ELF-1 (cell line): ENCODE data around the gene MYO7A.

Source experiments
- DNase-seq: peaks from one replicate; pipeline ENCODE4 v3.0.0-alpha.2; 2016; ENCODE audit warnings: low read depth, low spot score

MYO7A gene

DNA sequence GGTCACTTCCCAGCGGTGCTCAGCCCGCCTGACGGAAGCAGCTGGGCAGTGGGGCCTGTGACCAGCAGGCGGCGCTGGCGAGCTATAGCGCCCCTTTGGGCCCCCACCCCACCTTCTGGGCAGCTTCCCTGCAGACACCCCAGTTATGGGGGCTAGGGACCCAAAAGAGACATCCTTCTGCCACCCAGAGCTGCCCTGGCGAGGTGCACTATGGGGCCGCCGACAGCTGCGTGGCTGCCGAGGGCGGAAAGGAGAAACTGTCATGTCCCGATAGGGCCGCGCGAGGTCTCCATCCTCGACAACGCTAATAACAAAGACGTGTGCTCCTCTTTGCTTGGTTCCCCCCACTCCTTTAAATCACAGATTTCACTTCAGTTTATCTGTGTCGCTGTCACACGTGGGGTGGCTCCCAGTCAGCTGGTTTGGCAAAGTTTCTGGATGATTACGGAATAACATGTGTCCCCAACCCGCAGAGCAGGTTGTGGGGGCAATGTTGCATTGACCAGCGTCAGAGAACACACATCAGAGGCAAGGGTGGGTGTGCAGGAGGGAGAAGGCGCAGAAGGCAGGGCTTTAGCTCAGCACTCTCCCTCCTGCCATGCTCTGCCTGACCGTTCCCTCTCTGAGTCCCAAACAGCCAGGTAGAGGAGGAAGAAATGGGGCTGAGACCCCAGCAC, 673 bp upstream of the MYO7A start:
- DNase-seq: peak; percentile 82

DNA sequence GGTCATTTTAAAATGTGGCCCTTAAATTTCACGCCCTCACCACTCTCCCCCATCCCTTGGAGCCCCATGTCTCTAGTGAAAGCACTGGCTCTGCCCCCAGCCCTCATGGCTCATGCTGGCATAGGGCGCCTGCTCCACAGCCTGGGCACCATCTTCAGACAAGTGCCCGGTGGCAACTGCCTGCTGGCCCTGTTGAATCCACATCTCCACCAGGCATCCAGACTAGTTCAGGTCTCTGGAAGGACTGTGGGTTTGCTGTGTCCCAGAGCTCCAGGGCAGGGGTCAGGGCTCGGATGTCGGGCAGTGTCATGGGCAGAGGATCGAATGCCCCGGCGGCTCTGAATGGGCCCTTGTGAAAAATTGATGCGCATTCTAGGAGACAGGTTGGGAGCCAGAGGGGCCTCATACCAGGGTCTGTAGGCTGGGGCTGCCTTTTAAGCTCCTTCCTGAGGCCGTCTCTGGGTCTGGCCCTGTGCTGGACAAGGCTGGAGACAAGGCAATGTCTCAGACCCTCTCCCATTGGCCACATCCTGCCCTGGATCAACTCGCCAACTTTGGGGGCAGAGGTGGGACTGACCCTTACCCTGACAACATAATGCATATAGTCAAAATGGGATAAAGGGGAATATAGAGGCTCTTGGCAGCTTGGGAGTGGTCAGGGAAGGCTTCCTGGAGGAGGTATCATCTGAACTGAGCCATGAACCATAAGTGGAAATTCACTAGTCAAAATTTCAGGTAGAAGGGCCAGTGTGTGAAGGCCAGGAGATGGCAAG, 1.2 kb downstream of the MYO7A start:
- DNase-seq: no peak

DNA sequence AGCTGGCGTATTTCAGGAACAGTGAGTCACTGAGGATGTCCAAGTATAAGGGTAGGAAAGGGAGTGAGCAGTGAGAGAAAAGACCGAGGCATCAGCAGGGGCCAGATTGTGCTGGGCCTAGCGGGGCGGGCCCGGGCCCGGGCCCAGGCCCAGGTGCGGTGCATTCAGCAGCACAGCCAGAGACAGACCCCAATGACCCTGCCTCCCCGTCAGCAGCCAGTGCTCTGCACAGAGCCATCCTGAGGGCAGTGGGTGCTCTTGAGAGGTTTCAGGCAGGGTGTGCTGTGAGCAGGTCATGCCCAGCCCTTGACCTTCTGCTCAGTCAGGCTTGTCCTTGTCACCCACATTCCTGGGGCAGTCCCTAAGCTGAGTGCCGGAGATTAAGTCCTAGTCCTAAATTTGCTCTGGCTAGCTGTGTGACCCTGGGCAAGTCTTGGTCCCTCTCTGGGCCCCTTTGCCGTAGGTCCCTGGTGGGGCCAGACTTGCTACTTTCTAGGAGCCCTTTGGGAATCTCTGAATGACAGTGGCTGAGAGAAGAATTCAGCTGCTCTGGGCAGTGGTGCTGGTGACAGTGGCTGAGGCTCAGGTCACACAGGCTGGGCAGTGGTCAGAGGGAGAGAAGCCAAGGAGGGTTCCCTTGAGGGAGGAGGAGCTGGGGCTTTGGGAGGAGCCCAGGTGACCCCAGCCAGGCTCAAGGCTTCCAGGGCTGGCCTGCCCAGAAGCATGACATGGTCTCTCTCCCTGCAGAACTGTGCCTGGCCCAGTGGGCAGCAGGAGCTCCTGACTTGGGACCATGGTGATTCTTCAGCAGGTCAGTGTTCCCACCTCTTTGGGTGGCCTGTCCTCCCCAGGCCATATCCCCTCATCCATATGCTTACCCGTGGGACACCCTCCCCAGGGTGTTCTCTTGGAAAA, 2.1 kb downstream of the MYO7A start:
- no peak for DNase-seq

- DNase-seq: peak; percentile 54
These were observed 2.9 kb downstream of the MYO7A start for GRCh38 chr11:77130763-77131513.

DNA sequence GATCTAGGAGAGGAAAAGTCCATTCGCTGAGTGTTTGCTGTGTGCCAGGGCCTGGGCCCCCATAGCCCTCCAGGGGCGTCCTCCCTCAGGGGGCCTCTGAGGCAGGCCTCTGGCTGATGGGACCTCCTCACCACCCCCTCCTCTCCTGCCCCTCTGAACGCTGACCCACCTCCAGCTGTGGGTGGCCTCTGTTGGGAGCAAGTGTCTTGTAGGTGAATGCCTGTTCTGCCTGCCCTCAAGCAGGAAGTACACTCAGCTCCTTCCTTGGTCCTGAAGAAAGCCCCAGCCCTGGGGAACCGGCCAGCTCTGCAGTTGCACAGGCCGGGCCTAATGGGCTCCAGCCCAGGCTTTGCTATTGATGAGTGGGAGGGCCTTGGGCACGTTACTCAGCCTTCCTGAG, 3.5 kb downstream of the MYO7A start:
- DNase-seq: no peak

GRCh38 chr11:77135069-77135468, 7.0 kb downstream of the MYO7A start:
- DNase-seq: no peak

DNA sequence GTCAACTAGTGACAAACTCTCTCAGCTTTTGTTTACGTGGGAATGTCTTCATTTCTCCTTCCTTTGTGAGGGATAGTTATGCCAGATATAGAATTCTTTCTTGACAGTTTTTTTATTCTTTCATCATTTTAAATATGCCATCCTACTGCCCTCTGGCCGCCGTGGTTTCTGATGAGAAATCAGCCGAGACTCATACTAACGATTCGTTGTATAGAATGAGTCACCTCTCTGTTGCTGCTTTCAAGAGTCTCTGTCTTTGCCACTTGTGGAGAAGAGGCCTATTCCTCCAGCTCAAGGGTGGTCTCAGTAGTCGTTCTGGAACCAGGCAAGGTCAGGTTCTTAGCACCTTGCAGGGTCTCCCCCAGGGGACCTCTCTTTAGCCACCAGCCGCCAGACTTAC, 8.0 kb downstream of the MYO7A start:
- no peak for DNase-seq

DNA sequence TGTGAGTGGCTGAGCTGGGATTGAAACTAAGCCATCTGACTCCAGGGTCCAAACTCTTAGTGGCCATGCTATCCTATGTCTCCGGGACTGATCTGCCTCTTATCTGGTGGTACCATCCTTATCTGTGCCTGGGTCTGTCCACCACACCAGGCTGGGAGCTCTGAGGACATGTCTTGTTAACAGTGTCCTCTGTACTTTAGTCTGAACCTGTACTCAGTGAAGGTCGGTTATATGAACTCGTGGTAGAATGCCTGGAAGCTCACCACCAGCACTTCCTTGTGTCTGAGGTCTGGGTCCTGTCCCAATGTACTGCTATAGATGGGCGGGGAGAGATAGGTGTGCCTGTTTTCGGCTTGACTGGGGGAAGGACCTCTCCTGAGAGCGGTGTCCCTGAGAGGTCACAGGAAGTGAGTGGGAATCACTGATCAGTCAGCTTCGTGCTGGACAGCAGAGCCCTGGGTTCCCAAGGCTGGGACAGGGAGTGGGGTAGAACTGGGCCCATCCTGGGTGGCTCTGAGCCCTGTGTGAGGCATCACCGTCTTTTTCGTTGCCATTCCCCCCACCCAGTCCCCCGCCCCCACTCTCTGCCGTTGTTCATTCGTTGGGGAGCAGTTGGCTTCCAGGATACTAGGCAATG, 8.9 kb downstream of the MYO7A start:
- no peak for DNase-seq

DNA sequence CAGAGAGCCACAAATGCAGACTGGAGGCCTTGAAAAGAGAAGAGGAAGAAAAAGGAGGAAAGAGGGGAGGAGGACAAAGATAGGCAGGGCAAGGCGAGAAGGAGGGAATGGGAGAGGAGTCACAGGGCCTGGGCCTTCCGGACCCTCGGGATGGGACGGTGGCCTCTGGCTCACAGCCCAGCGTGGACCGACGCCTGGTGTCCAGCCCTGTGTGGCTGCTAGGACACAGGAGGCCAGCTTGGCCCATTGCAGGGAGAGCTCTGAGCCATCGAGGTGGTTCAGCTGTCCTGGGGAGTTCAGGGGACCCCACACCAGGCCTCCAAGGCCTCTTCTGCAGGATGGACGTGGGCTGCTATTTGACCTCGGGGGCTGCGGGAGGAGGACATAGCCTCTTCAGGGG, 9.4 kb downstream of the MYO7A start:
- DNase-seq: no peak

DNA sequence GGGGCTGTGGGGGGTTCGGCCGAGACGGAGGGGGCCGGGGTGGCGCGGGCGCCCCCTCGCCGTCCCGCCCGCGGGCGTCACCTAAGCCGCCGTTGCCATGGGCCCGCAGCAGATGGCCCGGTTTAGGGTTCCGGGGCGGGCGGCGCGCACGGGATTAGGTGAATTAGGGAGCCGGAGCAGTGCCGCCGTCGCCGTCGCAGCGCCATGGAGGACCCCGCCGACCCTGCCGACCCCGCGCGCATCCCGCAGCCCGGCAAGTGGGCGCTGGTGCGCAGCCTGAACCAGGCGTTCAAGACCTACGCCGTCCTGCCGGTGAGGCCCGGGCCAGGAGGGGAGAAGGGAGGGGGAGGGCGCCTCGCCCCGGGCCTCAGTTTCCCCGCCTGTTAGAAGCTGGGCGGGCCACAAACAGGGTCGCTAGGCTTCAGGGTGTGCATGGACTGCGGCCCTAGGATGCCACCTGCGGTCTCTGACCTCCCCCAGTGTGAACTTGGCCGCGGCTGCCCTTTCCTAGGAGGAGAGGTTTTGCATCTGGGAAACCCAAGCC, 10.1 kb downstream of the MYO7A start:
- DNase-seq: no peak

- DNase-seq: no peak
These were observed 11.2 kb downstream of the MYO7A start for GRCh38 chr11:77139201-77139600.

DNA sequence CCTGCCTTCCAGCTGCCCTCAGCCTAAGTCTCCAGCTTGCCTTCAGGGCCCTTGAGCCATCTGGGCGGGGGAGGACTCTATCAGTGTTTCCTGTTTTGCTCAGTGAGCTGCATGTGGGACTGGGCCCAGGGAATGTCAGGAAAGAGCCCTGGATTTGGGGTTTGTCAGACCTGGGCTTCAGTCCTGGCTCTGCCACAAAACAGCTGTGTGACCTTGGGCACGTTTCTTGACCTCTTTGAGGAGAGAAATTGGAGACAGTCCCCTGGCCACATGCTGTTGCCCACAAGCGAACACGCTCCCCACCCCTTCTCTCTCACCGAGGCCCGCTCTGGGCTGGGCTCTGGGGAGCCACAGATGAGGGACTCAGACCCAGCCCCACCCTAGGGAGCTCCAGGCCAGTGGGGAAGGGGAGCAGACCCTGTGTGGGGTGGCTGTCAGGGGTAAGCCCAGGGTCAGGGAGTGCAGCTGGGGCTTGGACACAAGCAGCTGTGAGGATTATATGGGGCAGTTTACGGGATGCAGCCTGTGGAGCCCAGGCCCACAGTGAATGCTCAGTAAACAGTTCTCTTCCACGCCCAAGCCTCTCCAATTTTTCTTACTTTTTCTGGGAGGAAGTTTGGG, 12.3 kb downstream of the MYO7A start:
- DNase-seq: peak; percentile 73

DNA sequence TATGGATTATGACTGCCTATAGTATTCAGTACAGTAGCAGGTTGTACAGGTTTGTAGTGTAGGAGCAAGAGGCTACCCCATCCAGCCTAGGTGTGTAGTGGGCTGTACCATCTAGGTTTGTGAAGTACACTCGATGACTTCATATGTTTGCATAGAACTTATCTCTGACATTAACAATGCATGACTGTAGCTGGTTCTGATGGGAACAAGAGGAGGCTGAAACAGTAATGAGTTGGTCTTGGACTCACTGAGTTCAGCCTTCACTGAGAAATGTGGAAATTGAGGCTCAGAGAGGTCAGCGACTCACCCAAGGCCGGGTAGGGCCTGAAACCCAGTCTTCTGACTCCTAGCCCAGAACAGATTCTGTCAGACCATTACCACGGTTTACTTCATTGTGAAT, 13.0 kb downstream of the MYO7A start:
- DNase-seq: no peak

- no peak for DNase-seq
These were observed 13.4 kb downstream of the MYO7A start for GRCh38 chr11:77141475-77141874.

GRCh38 chr11:77142091-77142975, 14.3 kb downstream of the MYO7A start:
- DNase-seq: no peak

DNA sequence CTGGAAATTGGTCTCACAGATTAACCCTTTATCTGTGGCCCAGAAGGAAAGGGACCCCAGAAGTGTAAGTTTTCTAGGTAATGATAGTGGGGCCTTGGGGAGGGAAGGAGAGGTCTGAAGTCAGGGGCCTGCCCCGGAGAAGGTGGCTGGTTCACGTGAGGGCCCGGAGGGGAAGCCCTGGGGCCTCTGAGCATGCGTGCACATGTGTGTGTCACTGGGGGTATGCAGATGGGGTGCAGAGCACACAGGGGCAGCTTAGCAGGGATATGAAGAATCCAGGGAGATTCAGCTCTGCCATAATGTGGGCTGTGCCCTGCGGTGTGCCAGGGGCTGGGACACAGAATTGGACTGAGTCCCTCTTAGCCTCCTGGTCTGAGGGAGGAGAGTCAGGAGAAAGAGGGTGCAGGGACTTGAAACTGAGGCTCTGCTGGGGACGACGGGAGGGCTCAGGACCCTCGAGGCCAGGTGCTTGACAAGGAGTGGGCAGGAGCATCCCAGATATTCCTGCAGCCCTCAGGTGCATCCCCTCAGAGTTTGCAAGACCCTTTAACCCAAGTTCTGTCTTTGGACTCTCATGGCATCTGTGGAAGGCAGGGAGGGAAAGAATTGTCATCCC, 15.5 kb downstream of the MYO7A start:
- no peak for DNase-seq

GRCh38 chr11:77144196-77144856, 16.3 kb downstream of the MYO7A start:
- no peak for DNase-seq

- no peak for DNase-seq
These were observed 16.9 kb downstream of the MYO7A start for GRCh38 chr11:77144857-77145428.
